Measurements from ENCODE around the gene MTFR1L.

MTFR1L gene

GRCh38 chr1:25875856-25876692 is 56.3 kb downstream of the MTFR1L start:
- in situ Hi-C loops (cut with MboI; ENCODE audit: low sequenced_read_pairs) = no loop called here

- in situ Hi-C loops (cut with MboI; ENCODE audit: low sequenced_read_pairs) = no loop called here
Observed at GRCh38 chr1:25876693-25877077, 56.9 kb downstream of the MTFR1L start.

GRCh38 chr1:25877155-25877554 is 57.4 kb downstream of the MTFR1L start:
- in situ Hi-C loops (cut with MboI; ENCODE audit: low sequenced_read_pairs) = no loop called here

- in situ Hi-C loops (cut with MboI; ENCODE audit: low sequenced_read_pairs) = no loop called here
Observed at GRCh38 chr1:25878690-25879089, 58.9 kb downstream of the MTFR1L start.

GRCh38 chr1:25879675-25880074 is 59.9 kb downstream of the MTFR1L start:
- in situ Hi-C loops (cut with MboI; ENCODE audit: low sequenced_read_pairs) = no loop called here

GRCh38 chr1:25880518-25880917 is 60.8 kb downstream of the MTFR1L start:
- in situ Hi-C loops (cut with MboI; ENCODE audit: low sequenced_read_pairs) = no loop called here

- in situ Hi-C loops (cut with MboI; ENCODE audit: low sequenced_read_pairs) = no loop called here
Observed at GRCh38 chr1:25881266-25881665, 61.5 kb downstream of the MTFR1L start.

All from HL-60/S4 treated with phorbol 12-myristate 13-acetate at 8.2 ng/mL for 4 days and 3 days (cell line).